SK-N-SH treated with all-trans-retinoic acid at 6 μM for 48 hours (cell line): ENCODE data around the gene RNF126.
A peak's percentile ranks its signal among the peaks of the same experiment; 100 is the strongest.

Experiments used
- ATAC-seq: fragments of 200-7000 bp; cut with Tn5 transposase; 3 replicates; pipeline ENCODE4 v1.9.1; 2020; ENCODE audit warnings: mild to moderate bottlenecking, moderate library complexity
- ARNTL ChIP-seq: fragments of 450-650 bp; formaldehyde crosslinking; IDR thresholded peaks from 2 replicates; pipeline ENCODE4 v1.5.0; 2020; ENCODE audit warnings: low read depth, mild to moderate bottlenecking, moderate library complexity, borderline replicate concordance
- BACH2 ChIP-seq: fragments of 250-450 bp; sonication (Bioruptor Pico); IDR thresholded peaks from 2 replicates; pipeline ENCODE4 v1.9.0; 2021; ENCODE audit warnings: mild to moderate bottlenecking, borderline replicate concordance
- CSDC2 ChIP-seq: fragments of 250-450 bp; sonication (Bioruptor Pico); IDR thresholded peaks from 2 replicates; pipeline ENCODE4 v1.5.0; 2020; ENCODE audit warnings: mild to moderate bottlenecking, moderate library complexity
- ESRRG ChIP-seq: fragments of 250-450 bp; sonication (Bioruptor Pico); IDR thresholded peaks from 2 replicates; pipeline ENCODE4 v1.6.1; 2021; ENCODE audit warnings: mild to moderate bottlenecking
- GLIS3 ChIP-seq: fragments of 250-450 bp; sonication (Bioruptor Pico); IDR thresholded peaks from 2 replicates; pipeline ENCODE4 v1.5.0; 2020; ENCODE audit warnings: mild to moderate bottlenecking, moderate library complexity
- ISL1 ChIP-seq: fragments of 250-450 bp; sonication (Bioruptor Pico); IDR thresholded peaks from 2 replicates; pipeline ENCODE4 v2.1.2; 2022; ENCODE audit warnings: mild to moderate bottlenecking, moderate library complexity
- OSR1 ChIP-seq: fragments of 250-450 bp; sonication (Bioruptor Pico); IDR thresholded peaks from 2 replicates; pipeline ENCODE4 v1.8.0; 2022; ENCODE audit warnings: moderate library complexity, mild to moderate bottlenecking, inconsistent platforms
- RARB ChIP-seq: fragments of 250-450 bp; sonication (Bioruptor Pico); IDR thresholded peaks from 2 replicates; pipeline ENCODE4 v1.8.0; 2021; ENCODE audit warnings: mild to moderate bottlenecking, moderate library complexity
- SNAI2 ChIP-seq: fragments of 250-450 bp; sonication (Bioruptor Pico); IDR thresholded peaks from 2 replicates; pipeline ENCODE4 v1.5.0; 2020; ENCODE audit warnings: mild to moderate bottlenecking, moderate library complexity
- TCF4 ChIP-seq: fragments of 250-450 bp; sonication (Bioruptor Pico); IDR thresholded peaks from 2 replicates; pipeline ENCODE4 v1.8.0; 2021; ENCODE audit warnings: mild to moderate bottlenecking, moderate library complexity, borderline replicate concordance
- TOX ChIP-seq: fragments of 250-450 bp; sonication (Bioruptor Pico); IDR thresholded peaks from 2 replicates; pipeline ENCODE4 v1.8.0; 2021; ENCODE audit warnings: mild to moderate bottlenecking, moderate library complexity, borderline replicate concordance
- ZC3H10 ChIP-seq: fragments of 250-450 bp; sonication (Bioruptor Pico); IDR thresholded peaks from 2 replicates; pipeline ENCODE4 v1.5.1; 2021; ENCODE audit warnings: mild to moderate bottlenecking, moderate library complexity
- ZFP3 ChIP-seq: fragments of 250-450 bp; sonication (Bioruptor Pico); IDR thresholded peaks from 2 replicates; pipeline ENCODE4 v1.5.0; 2020; ENCODE audit warnings: mild to moderate bottlenecking, moderate library complexity
- ZFP30 ChIP-seq: fragments of 450-650 bp; formaldehyde crosslinking; IDR thresholded peaks from 2 replicates; pipeline ENCODE4 v1.5.0; 2022; ENCODE audit warnings: mild to moderate bottlenecking, moderate library complexity
- ZNF565 ChIP-seq: fragments of 450-650 bp; formaldehyde crosslinking; conservative IDR thresholded peaks from 2 replicates; pipeline ENCODE4 v1.5.0; 2020; ENCODE audit warnings: low read depth, mild to moderate bottlenecking, moderate library complexity
- ZNF70 ChIP-seq: fragments of 450-650 bp; formaldehyde crosslinking; IDR thresholded peaks from 2 replicates; pipeline ENCODE4 v1.5.0; 2020; ENCODE audit warnings: mild to moderate bottlenecking, moderate library complexity
- TF ChIP-seq, protein P1 (sequence below): fragments of 250-450 bp; sonication (Bioruptor Pico); IDR thresholded peaks from 2 replicates; pipeline ENCODE4 v1.8.0; 2020; ENCODE audit warnings: mild to moderate bottlenecking, moderate library complexity, borderline replicate concordance
- TF ChIP-seq, protein P2 (sequence below): fragments of 250-450 bp; sonication (Bioruptor Pico); IDR thresholded peaks from 2 replicates; pipeline ENCODE4 v1.8.0; 2021; ENCODE audit warnings: low read depth, mild to moderate bottlenecking, moderate library complexity, borderline replicate concordance
- TF ChIP-seq, protein P3 (sequence below): fragments of 250-450 bp; sonication (Bioruptor Pico); IDR thresholded peaks from 2 replicates; pipeline ENCODE4 v1.5.0; 2020; ENCODE audit warnings: mild to moderate bottlenecking, moderate library complexity
- TF ChIP-seq, protein P4 (sequence below): fragments of 250-450 bp; sonication (Bioruptor Pico); IDR thresholded peaks from 2 replicates; pipeline ENCODE4 v1.5.1; 2020; ENCODE audit warnings: low read depth, mild to moderate bottlenecking, moderate library complexity
- TF ChIP-seq, protein P5 (sequence below): fragments of 250-450 bp; sonication (Bioruptor Pico); IDR thresholded peaks from 2 replicates; pipeline ENCODE4 v1.5.1; 2021; ENCODE audit warnings: mild to moderate bottlenecking, moderate library complexity

RNF126 gene

DNA sequence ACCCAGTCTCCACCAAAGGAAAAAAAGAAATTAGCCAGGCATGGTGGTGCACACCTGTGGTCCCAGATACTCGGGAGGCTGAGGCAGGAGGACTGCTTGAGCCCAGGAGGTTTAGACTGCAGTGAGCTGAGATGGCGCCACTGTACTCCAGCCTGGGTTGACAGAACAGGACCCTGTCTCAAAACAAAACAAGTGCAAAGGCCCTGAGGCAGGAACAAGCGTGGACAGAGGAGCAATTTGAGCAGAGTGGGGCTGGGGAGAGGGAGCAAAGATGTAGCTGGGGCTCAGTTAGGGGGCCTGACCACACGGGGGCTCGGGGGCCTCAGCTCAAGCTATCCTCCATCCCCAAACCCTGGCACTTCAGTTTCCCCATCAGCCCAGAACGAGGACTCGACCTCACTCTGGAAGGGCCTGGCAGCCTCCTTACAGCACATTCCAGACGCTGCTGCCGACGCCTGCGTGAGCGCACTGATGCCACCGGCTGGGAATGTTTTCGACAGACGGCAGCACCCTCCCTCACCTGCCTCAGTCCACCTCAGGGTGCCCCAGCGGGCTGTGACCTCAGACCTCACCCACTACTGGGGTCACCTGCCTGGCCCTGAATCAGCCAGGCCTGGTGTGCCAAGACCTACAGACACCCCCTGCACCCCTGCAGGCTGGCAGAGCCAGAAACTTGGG is 27.9 kb downstream of the RNF126 start:
- TF ChIP-seq TOX (no peak), ZFP30 (CRISPR knock-in tag) (no peak), ESRRG (no peak), ISL1 (CRISPR knock-in tag) (no peak), SNAI2 (CRISPR knock-in tag) (no peak), TCF4 (CRISPR knock-in tag) (no peak), RARB (CRISPR knock-in tag) (no peak), ARNTL (CRISPR knock-in tag) (no peak), BACH2 (no peak), GLIS3 (CRISPR knock-in tag) (no peak)
- TF ChIP-seq, protein P1, sequence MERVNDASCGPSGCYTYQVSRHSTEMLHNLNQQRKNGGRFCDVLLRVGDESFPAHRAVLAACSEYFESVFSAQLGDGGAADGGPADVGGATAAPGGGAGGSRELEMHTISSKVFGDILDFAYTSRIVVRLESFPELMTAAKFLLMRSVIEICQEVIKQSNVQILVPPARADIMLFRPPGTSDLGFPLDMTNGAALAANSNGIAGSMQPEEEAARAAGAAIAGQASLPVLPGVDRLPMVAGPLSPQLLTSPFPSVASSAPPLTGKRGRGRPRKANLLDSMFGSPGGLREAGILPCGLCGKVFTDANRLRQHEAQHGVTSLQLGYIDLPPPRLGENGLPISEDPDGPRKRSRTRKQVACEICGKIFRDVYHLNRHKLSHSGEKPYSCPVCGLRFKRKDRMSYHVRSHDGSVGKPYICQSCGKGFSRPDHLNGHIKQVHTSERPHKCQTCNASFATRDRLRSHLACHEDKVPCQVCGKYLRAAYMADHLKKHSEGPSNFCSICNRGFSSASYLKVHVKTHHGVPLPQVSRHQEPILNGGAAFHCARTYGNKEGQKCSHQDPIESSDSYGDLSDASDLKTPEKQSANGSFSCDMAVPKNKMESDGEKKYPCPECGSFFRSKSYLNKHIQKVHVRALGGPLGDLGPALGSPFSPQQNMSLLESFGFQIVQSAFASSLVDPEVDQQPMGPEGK (CRISPR knock-in tag), result no peak
- TF ChIP-seq, protein P2, sequence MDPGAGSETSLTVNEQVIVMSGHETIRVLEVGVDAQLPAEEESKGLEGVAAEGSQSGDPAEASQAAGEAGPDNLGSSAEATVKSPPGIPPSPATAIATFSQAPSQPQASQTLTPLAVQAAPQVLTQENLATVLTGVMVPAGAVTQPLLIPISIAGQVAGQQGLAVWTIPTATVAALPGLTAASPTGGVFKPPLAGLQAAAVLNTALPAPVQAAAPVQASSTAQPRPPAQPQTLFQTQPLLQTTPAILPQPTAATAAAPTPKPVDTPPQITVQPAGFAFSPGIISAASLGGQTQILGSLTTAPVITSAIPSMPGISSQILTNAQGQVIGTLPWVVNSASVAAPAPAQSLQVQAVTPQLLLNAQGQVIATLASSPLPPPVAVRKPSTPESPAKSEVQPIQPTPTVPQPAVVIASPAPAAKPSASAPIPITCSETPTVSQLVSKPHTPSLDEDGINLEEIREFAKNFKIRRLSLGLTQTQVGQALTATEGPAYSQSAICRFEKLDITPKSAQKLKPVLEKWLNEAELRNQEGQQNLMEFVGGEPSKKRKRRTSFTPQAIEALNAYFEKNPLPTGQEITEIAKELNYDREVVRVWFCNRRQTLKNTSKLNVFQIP (CRISPR knock-in tag), result no peak
- TF ChIP-seq, protein P3, sequence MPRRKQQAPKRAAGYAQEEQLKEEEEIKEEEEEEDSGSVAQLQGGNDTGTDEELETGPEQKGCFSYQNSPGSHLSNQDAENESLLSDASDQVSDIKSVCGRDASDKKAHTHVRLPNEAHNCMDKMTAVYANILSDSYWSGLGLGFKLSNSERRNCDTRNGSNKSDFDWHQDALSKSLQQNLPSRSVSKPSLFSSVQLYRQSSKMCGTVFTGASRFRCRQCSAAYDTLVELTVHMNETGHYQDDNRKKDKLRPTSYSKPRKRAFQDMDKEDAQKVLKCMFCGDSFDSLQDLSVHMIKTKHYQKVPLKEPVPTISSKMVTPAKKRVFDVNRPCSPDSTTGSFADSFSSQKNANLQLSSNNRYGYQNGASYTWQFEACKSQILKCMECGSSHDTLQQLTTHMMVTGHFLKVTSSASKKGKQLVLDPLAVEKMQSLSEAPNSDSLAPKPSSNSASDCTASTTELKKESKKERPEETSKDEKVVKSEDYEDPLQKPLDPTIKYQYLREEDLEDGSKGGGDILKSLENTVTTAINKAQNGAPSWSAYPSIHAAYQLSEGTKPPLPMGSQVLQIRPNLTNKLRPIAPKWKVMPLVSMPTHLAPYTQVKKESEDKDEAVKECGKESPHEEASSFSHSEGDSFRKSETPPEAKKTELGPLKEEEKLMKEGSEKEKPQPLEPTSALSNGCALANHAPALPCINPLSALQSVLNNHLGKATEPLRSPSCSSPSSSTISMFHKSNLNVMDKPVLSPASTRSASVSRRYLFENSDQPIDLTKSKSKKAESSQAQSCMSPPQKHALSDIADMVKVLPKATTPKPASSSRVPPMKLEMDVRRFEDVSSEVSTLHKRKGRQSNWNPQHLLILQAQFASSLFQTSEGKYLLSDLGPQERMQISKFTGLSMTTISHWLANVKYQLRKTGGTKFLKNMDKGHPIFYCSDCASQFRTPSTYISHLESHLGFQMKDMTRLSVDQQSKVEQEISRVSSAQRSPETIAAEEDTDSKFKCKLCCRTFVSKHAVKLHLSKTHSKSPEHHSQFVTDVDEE (CRISPR knock-in tag), result no peak
- TF ChIP-seq, protein P4, sequence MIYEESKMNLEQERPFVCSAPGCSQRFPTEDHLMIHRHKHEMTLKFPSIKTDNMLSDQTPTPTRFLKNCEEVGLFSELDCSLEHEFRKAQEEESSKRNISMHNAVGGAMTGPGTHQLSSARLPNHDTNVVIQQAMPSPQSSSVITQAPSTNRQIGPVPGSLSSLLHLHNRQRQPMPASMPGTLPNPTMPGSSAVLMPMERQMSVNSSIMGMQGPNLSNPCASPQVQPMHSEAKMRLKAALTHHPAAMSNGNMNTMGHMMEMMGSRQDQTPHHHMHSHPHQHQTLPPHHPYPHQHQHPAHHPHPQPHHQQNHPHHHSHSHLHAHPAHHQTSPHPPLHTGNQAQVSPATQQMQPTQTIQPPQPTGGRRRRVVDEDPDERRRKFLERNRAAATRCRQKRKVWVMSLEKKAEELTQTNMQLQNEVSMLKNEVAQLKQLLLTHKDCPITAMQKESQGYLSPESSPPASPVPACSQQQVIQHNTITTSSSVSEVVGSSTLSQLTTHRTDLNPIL (CRISPR knock-in tag), result no peak
- ATAC-seq, result no peak

DNA sequence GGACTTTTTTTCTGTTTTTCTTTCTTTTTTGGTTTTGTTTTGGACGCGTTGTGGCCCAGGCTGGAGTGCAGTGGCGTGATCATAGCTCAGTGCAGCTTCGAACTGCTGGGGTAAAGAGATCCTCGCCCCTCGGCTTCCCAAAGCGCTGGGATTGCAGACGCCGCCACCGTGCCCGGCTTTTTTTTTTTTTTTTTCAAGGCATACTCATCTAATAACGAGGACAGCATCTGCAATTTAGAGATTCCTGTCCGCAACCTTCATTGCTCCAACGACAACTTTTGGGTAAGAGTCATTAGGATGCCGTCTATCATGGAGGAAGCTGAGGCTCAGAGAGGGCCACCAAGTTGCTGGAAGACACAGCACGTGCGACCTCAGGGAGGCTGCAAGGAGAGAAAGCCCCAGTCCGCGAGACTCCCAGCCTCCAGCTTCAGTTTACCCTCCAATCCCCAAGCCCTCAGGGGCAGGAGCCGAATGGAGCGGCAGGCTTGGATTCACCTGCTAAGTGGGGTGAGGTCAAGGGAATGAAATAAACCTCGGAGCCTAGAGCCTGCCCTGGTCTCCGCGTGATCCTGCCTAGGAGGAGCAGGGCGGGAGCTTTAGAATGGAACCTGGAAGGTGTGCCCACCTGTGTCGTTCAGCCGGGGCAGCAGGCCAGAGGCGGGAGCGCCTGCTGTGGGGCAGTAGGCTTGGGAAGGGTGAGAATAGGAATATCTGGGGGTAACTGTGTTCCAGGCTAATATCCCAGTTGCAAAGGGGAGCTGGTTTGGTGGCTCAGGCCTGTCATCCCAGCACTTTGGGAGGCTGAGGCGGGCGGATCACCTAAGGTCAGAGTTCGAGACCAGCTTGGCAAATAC is 29.0 kb downstream of the RNF126 start:
- peak; percentile 14 for ATAC-seq
- no peak for TF ChIP-seq ESRRG
- no peak for TF ChIP-seq BACH2
- no peak for TF ChIP-seq OSR1
- no peak for TF ChIP-seq ZC3H10 (CRISPR knock-in tag)
- no peak for TF ChIP-seq GLIS3 (CRISPR knock-in tag)
- no peak for TF ChIP-seq SNAI2 (CRISPR knock-in tag)
- TF ChIP-seq, protein P4 (CRISPR knock-in tag), result no peak
- TF ChIP-seq, protein P3 (CRISPR knock-in tag), result no peak
- TF ChIP-seq, protein P5, sequence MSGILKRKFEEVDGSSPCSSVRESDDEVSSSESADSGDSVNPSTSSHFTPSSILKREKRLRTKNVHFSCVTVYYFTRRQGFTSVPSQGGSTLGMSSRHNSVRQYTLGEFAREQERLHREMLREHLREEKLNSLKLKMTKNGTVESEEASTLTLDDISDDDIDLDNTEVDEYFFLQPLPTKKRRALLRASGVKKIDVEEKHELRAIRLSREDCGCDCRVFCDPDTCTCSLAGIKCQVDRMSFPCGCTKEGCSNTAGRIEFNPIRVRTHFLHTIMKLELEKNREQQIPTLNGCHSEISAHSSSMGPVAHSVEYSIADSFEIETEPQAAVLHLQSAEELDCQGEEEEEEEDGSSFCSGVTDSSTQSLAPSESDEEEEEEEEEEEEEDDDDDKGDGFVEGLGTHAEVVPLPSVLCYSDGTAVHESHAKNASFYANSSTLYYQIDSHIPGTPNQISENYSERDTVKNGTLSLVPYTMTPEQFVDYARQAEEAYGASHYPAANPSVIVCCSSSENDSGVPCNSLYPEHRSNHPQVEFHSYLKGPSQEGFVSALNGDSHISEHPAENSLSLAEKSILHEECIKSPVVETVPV (CRISPR knock-in tag), result no peak
- TF ChIP-seq ZFP3 (CRISPR knock-in tag), result no peak
- TF ChIP-seq, protein P1 (CRISPR knock-in tag), result no peak
- TF ChIP-seq ZNF70 (CRISPR knock-in tag), result no peak
- no peak for TF ChIP-seq ZNF565 (CRISPR knock-in tag)
- TF ChIP-seq ARNTL (CRISPR knock-in tag), result no peak
- no peak for TF ChIP-seq CSDC2 (CRISPR knock-in tag)
